GM19099 (cell line): ENCODE results near the gene FOSL2.

Experiments
- POLR2A ChIP-seq: IDR thresholded peaks from 3 replicates; pipeline ENCODE4 v1.6.1; 2011; ENCODE audit warnings: low read depth; ENCODE audit not compliant: insufficient read length; ENCODE audit errors: extremely low read depth

FOSL2 gene

DNA sequence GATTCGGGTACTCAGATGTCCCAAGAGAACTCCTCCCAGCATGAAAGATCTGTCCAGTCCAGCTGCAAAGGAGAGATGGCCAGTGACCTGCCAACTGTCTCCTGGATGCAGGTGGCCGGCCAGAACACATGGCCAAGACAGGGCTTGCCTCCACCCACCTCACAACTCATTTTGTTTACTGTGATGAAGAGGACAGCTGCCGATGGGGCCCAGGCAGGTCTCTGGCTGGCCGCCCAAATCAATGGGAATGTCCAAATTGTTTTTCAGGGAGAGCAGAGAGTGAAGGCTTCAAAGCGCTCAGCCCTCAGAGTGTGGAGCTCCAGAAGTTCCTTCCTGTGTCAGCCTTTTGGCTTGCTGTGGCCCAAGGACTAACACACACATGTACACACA, 41.9 kb downstream of the FOSL2 start:
- TF ChIP-seq POLR2A, result no peak

GRCh38 chr2:28435241-28435640, 42.6 kb downstream of the FOSL2 start:
- TF ChIP-seq POLR2A, result no peak

GRCh38 chr2:28435814-28436351, 43.2 kb downstream of the FOSL2 start:
- TF ChIP-seq POLR2A, result no peak

DNA sequence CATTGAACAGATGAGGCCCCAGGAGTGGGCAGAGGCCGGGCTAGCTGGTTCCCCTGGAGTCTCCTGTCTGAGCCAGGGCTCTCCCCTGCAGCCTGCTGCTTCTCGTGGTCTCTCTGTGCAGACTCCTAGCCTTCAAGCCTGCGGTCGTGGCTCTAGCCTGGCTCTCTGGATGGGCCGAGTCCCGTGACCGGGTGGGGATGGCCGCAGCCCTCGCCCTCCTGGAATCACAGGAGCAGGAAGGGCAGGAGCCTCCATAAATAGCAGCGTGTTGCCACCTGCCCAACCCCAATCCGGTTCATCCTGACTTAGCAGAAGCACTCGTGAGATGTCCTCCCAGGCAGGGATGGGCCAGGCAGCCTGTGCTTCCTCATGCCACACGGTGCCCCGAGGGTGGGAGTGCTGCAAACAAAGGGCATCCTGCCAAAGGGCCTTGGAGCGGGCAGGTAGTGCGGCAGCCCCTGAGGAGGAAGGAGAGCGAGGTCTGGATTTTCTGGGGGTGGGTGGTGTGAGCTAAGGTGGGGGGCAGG, 43.9 kb downstream of the FOSL2 start:
- no peak for TF ChIP-seq POLR2A

GRCh38 chr2:28437149-28437835, 44.6 kb downstream of the FOSL2 start:
- TF ChIP-seq POLR2A, result no peak

DNA sequence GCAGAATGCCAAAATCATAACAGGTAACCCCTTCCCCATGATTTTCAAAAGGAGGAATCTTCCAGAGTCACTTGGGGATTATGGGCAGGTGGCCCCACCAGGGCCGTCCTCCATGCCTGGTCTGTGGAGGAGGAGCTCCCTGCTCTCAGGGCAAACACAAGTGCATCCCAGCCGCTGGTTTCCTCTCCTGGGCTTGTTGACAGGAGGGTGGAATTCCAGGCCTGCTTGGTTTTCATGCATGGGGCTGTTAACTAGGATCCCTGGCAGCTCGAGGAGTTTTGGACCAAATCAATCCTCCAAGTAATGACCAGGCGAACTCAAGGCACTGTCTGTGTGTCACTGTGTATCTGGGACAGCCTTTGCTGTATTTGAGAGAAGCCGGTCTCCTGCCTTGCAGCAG, 45.3 kb downstream of the FOSL2 start:
- TF ChIP-seq POLR2A, result no peak

GRCh38 chr2:28438532-28439063, 45.9 kb downstream of the FOSL2 start:
- no peak for TF ChIP-seq POLR2A

- TF ChIP-seq POLR2A, result no peak
Observed at GRCh38 chr2:28439127-28439526, 46.5 kb downstream of the FOSL2 start.

- TF ChIP-seq POLR2A, result no peak
Observed at GRCh38 chr2:28439763-28440162, 47.1 kb downstream of the FOSL2 start.

DNA sequence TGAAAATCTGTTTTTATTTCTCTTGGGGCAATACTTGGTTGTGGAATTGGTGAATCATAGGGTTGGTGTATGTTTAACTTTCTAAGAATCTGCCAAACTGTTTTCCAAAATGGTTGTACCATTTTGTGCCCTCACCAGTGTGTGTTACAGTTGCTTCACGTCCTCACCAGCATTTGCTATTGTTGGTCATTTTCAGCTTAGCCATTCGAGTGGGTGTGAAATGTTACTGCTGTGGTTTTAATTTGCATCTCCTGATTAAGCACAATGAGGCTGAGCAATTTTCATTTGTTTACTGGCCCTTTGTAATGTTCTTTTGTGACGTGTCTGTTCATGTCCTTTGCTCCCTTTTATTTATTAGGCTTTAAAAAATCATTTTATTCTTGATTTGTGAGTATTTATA, 49.7 kb downstream of the FOSL2 start:
- TF ChIP-seq POLR2A, result no peak

- TF ChIP-seq POLR2A, result no peak
Observed at GRCh38 chr2:28444956-28445355, 52.3 kb downstream of the FOSL2 start.

GRCh38 chr2:28445448-28446258, 53.0 kb downstream of the FOSL2 start:
- no peak for TF ChIP-seq POLR2A

GRCh38 chr2:28446531-28446930, 53.9 kb downstream of the FOSL2 start:
- TF ChIP-seq POLR2A, result no peak

DNA sequence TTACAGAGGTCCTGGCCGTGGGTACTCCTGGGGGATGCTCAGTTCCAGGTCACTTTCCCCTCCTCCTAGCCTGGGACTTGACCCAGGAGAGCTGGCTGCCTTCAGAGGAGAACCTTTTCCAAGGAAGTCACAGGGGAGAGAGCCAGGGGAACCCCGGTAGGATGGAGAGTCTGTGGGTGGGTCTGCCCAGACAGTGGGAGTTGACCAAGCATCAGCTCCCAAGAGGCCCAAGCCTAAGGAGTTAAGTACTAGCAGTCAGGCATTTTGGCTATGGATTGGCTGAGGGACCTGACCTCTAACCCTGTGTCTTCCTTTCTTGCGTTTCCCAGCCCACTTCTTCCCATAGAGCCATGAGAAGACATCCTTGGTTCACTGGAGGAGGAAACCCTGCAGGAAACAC, 54.4 kb downstream of the FOSL2 start:
- TF ChIP-seq POLR2A, result no peak

- no peak for TF ChIP-seq POLR2A
Observed at GRCh38 chr2:28447943-28448792, 55.5 kb downstream of the FOSL2 start.
